CD4-positive, alpha-beta memory T cell (primary cell): ENCODE data around the gene DNAH14. TPM values are rescaled to one million over a fixed set of nuclear protein-coding genes. Genes with fewer than 3 reads are reported as not detected.

Source experiments
- CTCF ChIA-PET: fragments of 350-600 bp; sonication (Branson Sonifier 250); formaldehyde crosslinking; loops from one replicate; lab custom pipeline; 2021; ENCODE audit warnings: inconsistent platforms; ENCODE audit not compliant: partially characterized antibody; lab: Charles Lee
- POLR2A ChIA-PET: fragments of 350-600 bp; sonication (Branson Sonifier 250); formaldehyde crosslinking; loops from one replicate; lab custom pipeline; 2021; ENCODE audit not compliant: partially characterized antibody; lab: Charles Lee
- DNase-seq, 5 donors: peaks; one replicate each; pipeline versions ENCODE4 v3.0.0 to v3.0.0-alpha.2; 2020 to 2022; ENCODE audit warnings: mixed read lengths in 1 of 5
- H3K27ac ChIP-seq: one replicate; pipeline ENCODE4 v1.7.0; 2013; ENCODE audit warnings: low read depth, low read length
- H3K27me3 ChIP-seq: 2 replicates; pipeline ENCODE4 v1.7.0; 2013; ENCODE audit warnings: mild to moderate bottlenecking, low read length, moderate library complexity; ENCODE audit not compliant: insufficient read depth
- H3K36me3 ChIP-seq: 2 replicates; pipeline ENCODE4 v1.7.0; 2013; ENCODE audit warnings: mild to moderate bottlenecking, low read length, moderate library complexity; ENCODE audit not compliant: insufficient read depth
- H3K4me1 ChIP-seq: 2 replicates; pipeline ENCODE4 v1.7.0; 2013; ENCODE audit warnings: mild to moderate bottlenecking, low read length, moderate library complexity; ENCODE audit not compliant: insufficient read depth
- H3K4me3 ChIP-seq, 2 donors: one replicate each; pipeline ENCODE4 v1.7.0; 2013; ENCODE audit warnings: low read length in 2 of 2, mild to moderate bottlenecking in 1 of 2
- H3K9me3 ChIP-seq, 2 donors: one replicate each; pipeline ENCODE4 v1.7.0; 2013; ENCODE audit warnings: low read length in 2 of 2, control low read depth in 1 of 2; ENCODE audit not compliant: control insufficient read depth in 1 of 2
- H3K27ac Mint-ChIP-seq, 7 donors: one replicate each; pipeline ENCODE4 v1.8.0; 2020 to 2021; ENCODE audit warnings: mixed read lengths in 7 of 7, mild to moderate bottlenecking in 6 of 7, inconsistent platforms in 3 of 7, moderate library complexity in 3 of 7
- H3K27me3 Mint-ChIP-seq, 2 donors: one replicate each; pipeline ENCODE4 v1.8.0; 2020 to 2021; ENCODE audit warnings: mixed read lengths in 2 of 2
- H3K36me3 Mint-ChIP-seq, 2 donors: one replicate each; pipeline ENCODE4 v1.8.0; 2020 to 2021; ENCODE audit warnings: mixed read lengths in 2 of 2, inconsistent platforms in 1 of 2, mild to moderate bottlenecking in 1 of 2
- H3K4me1 Mint-ChIP-seq, 4 donors: one replicate each; pipeline ENCODE4 v1.8.0; 2020 to 2021; ENCODE audit warnings: mixed read lengths in 4 of 4, mild to moderate bottlenecking in 1 of 4
- H3K4me3 Mint-ChIP-seq, 8 donors: one replicate each; pipeline ENCODE4 v1.8.0; 2020 to 2021; ENCODE audit warnings: mixed read lengths in 8 of 8, mild to moderate bottlenecking in 7 of 8, moderate library complexity in 6 of 8, inconsistent platforms in 3 of 8
- H3K9me3 Mint-ChIP-seq, 8 donors: one replicate each; pipeline ENCODE4 v1.8.0; 2020 to 2021; ENCODE audit warnings: mixed read lengths in 8 of 8, mild to moderate bottlenecking in 5 of 8, inconsistent platforms in 3 of 8, moderate library complexity in 1 of 8
- intact Hi-C: fragments of 100-400 bp; cut with micrococcal nuclease; formaldehyde crosslinking; loops from one replicate; pipeline ENCODE4 v1.15.1; 2023
- polyA plus RNA-seq, 2 donors: library from polyadenylated mRNA; unstranded; fragments of 300-500 nt; fragmentation: Illumina TruSeq; gene quantifications; one replicate each; pipeline ENCODE4 v1.2.3, GENCODE V29; 2021
- total RNA-seq, 2 experiments: library from RNA; stranded (reverse); gene quantifications; one replicate each; pipeline ENCODE4 v1.2.3, GENCODE V29; 2021

DNAH14 gene
- total and polyA plus RNA-seq, 4 experiments from 2014 or later, result 0.06 TPM; not detected in 3

- Mint-ChIP-seq H3K27ac (no peak overlapping the region), H3K4me3 (no peak overlapping the region), H3K27me3 (peaks cover 8 to 11% of the 10 kb centered on the region in 2 donors), H3K4me1 (no peaks in the 10 kb centered on the region), H3K9me3 (no peaks in the 10 kb centered on the region), H3K36me3 (no peaks in the 10 kb centered on the region)
- Histone ChIP-seq H3K9me3 (no peaks in the 10 kb centered on the region), H3K27me3 (no peaks in the 10 kb centered on the region), H3K4me3 (no peak overlapping the region), H3K4me1 (no peaks in the 10 kb centered on the region), H3K36me3 (no peaks in the 10 kb centered on the region), H3K27ac (no peak overlapping the region)
- POLR2A ChIA-PET, result no interaction called here
- intact Hi-C loops, result no loop called here
- CTCF ChIA-PET, result no interaction called here
- DNase-seq, result no peak
These were observed 185.0 kb downstream of the DNAH14 start for GRCh38 chr1:225114354-225114990.

DNA sequence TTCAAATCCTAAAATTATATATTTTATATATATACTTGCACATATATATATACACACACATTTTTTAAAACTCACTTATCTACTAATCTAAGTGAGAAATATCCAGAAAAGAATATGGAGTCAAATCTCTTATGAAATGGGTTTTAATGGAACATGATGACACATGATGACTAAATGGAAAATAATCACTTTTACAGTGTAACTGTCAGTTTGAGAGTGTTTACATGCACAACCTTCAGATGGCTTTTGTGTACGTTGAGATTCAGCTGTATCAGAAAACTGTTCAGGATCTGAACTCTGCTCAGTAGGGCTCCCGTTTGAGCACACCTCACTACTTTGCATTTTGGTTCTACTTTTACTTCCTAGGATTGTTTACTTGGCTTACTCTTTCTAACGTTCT, 189.8 kb downstream of the DNAH14 start:
- Mint-ChIP-seq H3K9me3 (no peaks in the 10 kb centered on the region), H3K4me1 (no peaks in the 10 kb centered on the region), H3K27ac (no peak overlapping the region), H3K36me3 (no peaks in the 10 kb centered on the region), H3K4me3 (no peak overlapping the region), H3K27me3 (peaks cover 4 to 8% of the 10 kb centered on the region in 2 donors)
- intact Hi-C loops, result no loop called here
- DNase-seq, result no peak
- ChIA-PET POLR2A (no interaction called here), CTCF (no interaction called here)
- no peak overlapping the region for H3K4me3 ChIP-seq
- H3K27ac ChIP-seq, result no peak overlapping the region
- no peaks in the 10 kb centered on the region for H3K27me3 ChIP-seq
- no peaks in the 10 kb centered on the region for H3K4me1 ChIP-seq
- H3K9me3 ChIP-seq, result no peaks in the 10 kb centered on the region
- no peaks in the 10 kb centered on the region for H3K36me3 ChIP-seq

- Mint-ChIP-seq H3K9me3 (peaks cover 0 to 3% (median 0%) of the 10 kb centered on the region in 8 donors), H3K4me1 (no peaks in the 10 kb centered on the region), H3K27me3 (peaks cover 1 to 3% of the 10 kb centered on the region in 2 donors)
These were observed 191.6 kb downstream of the DNAH14 start for GRCh38 chr1:225121095-225121494.

DNA sequence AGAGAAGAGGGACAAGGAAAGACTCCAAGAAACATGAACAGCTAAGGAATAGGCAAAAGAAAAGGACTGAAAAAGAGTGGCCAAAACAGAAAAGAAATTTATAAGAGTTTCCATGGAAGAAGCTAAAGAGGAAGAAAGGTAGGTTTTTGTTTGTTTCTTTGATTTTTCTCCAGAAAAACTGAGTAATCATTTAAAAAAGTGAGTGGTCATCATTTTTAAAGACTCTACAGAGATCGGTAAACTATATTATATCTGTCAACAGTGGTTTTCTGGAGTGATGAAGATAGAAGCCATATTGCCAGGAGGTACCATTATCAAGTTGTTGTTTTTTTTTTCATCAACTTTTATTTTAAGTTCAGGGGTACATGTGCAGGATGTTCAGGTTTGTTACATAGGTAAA, 202.4 kb downstream of the DNAH14 start:
- H3K4me1 ChIP-seq, result no peaks in the 10 kb centered on the region
- Mint-ChIP-seq H3K4me1 (no peaks in the 10 kb centered on the region), H3K9me3 (peaks cover 0 to 37% (median 24%) of the 10 kb centered on the region in 8 donors), H3K27ac (no peak overlapping the region), H3K27me3 (peaks cover 0 to 2% of the 10 kb centered on the region in 2 donors), H3K4me3 (no peak overlapping the region), H3K36me3 (no peaks in the 10 kb centered on the region)
- CTCF ChIA-PET, result no interaction called here
- POLR2A ChIA-PET, result no interaction called here
- no peaks in the 10 kb centered on the region for H3K27me3 ChIP-seq
- no peaks in the 10 kb centered on the region for H3K9me3 ChIP-seq
- intact Hi-C loops, result no loop called here
- no peak for DNase-seq
- H3K4me3 ChIP-seq, result no peak overlapping the region
- no peak overlapping the region for H3K27ac ChIP-seq
- no peaks in the 10 kb centered on the region for H3K36me3 ChIP-seq

More at GRCh38 chr1:225121095-225121494, 191.6 kb downstream of the DNAH14 start:
- Histone ChIP-seq H3K27ac (no peak overlapping the region), H3K4me1 (no peaks in the 10 kb centered on the region), H3K27me3 (no peaks in the 10 kb centered on the region), H3K9me3 (no peaks in the 10 kb centered on the region), H3K36me3 (no peaks in the 10 kb centered on the region), H3K4me3 (no peak overlapping the region)
- POLR2A ChIA-PET, result no interaction called here
- intact Hi-C loops, result no loop called here
- CTCF ChIA-PET, result no interaction called here
- Mint-ChIP-seq H3K4me3 (no peak overlapping the region), H3K27ac (no peak overlapping the region), H3K36me3 (no peaks in the 10 kb centered on the region)
- no peak for DNase-seq

- intact Hi-C loops, result no loop called here
- Mint-ChIP-seq H3K4me1 (no peaks in the 10 kb centered on the region), H3K27ac (no peak overlapping the region), H3K9me3 (peaks cover 0 to 29% (median 23%) of the 10 kb centered on the region in 8 donors), H3K36me3 (no peaks in the 10 kb centered on the region), H3K27me3 (peaks cover 5 to 7% of the 10 kb centered on the region in 2 donors), H3K4me3 (no peak overlapping the region)
- no peaks in the 10 kb centered on the region for H3K36me3 ChIP-seq
- H3K9me3 ChIP-seq, result no peaks in the 10 kb centered on the region
- H3K27me3 ChIP-seq, result no peaks in the 10 kb centered on the region
- ChIA-PET POLR2A (no interaction called here), CTCF (no interaction called here)
- H3K4me3 ChIP-seq, result no peak overlapping the region
- H3K4me1 ChIP-seq, result no peaks in the 10 kb centered on the region
- no peak for DNase-seq
- no peak overlapping the region for H3K27ac ChIP-seq
These were observed 208.5 kb downstream of the DNAH14 start for GRCh38 chr1:225137976-225138375.

- POLR2A ChIA-PET, result no interaction called here
- CTCF ChIA-PET, result no interaction called here
- H3K9me3 Mint-ChIP-seq, result no peaks in the 10 kb centered on the region
- intact Hi-C loops, result no loop called here
- Histone ChIP-seq H3K27ac (no peak overlapping the region), H3K9me3 (no peaks in the 10 kb centered on the region), H3K4me3 (no peak overlapping the region), H3K27me3 (no peaks in the 10 kb centered on the region), H3K36me3 (no peaks in the 10 kb centered on the region), H3K4me1 (no peaks in the 10 kb centered on the region)
- H3K4me3 Mint-ChIP-seq, result no peak overlapping the region
- peaks cover 6 to 7% of the 10 kb centered on the region in 2 donors for H3K27me3 Mint-ChIP-seq
- no peaks in the 10 kb centered on the region for H3K4me1 Mint-ChIP-seq
- H3K36me3 Mint-ChIP-seq, result no peaks in the 10 kb centered on the region
- H3K27ac Mint-ChIP-seq, result no peak overlapping the region
- no peak for DNase-seq
These were observed 213.5 kb downstream of the DNAH14 start for GRCh38 chr1:225143001-225143400.

GRCh38 chr1:225146478-225146877, 217.0 kb downstream of the DNAH14 start:
- Mint-ChIP-seq H3K9me3 (peaks cover 0 to 3% (median 0%) of the 10 kb centered on the region in 8 donors), H3K4me1 (no peaks in the 10 kb centered on the region), H3K27me3 (peaks cover 1 to 3% of the 10 kb centered on the region in 2 donors), H3K4me3 (no peak overlapping the region), H3K36me3 (no peaks in the 10 kb centered on the region), H3K27ac (no peak overlapping the region)
- H3K27me3 ChIP-seq, result no peaks in the 10 kb centered on the region
- ChIA-PET CTCF (no interaction called here), POLR2A (no interaction called here)
- H3K4me3 ChIP-seq, result no peak overlapping the region
- H3K4me1 ChIP-seq, result no peaks in the 10 kb centered on the region
- DNase-seq, result no peak
- H3K27ac ChIP-seq, result no peak overlapping the region
- no peaks in the 10 kb centered on the region for H3K9me3 ChIP-seq
- no peaks in the 10 kb centered on the region for H3K36me3 ChIP-seq
- intact Hi-C loops, result no loop called here
